ENCODE results near the gene PPP2R5D.

Gene PPP2R5D

GRCh38 chr6:42963855-42964605 lies 20.3 kb upstream of the PPP2R5D start:
- DNase-seq = peak; percentile 90

GRCh38 chr6:42966571-42966970 lies 17.8 kb upstream of the PPP2R5D start:
- no peak for DNase-seq

GRCh38 chr6:42967228-42967627 lies 17.1 kb upstream of the PPP2R5D start:
- no peak for DNase-seq

DNA sequence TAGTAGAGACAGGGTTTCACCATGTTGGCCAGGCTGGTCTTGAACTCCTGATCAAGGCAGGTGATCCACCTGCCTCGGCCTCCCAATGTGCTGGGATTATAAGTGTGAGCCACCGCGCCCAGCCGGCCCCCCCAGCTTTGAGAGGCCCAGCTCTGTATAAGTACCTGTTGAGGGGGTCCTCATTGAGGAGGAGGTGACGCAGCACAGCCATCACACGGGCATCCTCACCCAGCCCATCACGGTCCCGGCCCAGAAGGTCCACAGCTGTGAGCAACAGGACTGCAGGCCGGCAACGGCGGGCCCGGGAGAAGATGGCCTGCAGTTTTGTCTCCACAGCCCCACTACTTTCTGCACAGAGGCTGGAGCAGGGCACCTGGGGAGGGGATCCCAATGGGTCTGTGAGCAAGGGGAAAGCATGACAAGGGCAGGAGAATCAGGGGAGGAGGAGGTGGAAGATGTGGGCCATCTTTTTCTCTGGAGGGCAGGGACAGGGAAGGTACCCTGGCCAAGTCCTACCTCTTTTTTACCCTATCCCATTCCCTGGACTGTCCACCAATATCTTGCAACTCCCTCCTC lies 16.2 kb upstream of the PPP2R5D start:
- DNase-seq = no peak

DNA sequence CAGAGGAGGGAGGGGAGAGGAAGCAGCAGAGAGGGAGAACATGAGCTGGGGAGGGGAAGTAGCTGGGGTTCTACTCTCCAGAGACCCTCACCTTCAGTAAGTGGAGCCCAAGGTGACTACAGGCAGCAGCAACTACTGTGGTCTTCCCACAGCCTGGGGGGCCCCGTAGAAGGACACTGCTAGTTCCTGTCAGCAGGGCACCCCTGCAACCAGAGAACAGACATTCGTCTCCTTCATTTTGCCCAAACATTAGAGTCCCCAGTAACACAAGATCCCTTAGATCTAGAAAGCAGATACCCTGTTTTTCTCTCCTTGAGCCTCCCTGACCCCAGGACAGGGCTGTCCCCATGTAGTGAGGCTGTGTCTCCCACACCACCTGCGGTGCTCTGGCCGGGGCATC lies 15.6 kb upstream of the PPP2R5D start:
- DNase-seq = no peak

DNA sequence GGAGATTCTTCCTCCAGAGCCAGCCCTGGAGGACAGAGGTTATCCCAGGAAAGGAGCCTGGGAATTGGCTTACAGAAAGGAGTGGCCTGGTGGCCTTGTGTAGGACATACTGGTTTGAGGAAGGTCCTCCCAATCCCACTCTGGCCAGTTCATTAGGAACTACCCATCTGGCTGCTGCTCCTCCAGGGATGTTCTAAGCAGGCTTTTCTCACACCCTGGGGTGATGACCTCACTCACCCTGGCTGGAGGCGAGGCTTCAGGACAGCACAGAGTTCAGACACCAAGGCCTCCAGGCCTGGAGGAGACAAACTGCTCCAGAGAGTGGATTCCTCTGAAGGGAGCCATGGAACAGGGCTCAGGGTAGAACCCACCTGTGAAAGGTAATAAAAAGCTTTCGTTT lies 14.9 kb upstream of the PPP2R5D start:
- no peak for DNase-seq

DNA sequence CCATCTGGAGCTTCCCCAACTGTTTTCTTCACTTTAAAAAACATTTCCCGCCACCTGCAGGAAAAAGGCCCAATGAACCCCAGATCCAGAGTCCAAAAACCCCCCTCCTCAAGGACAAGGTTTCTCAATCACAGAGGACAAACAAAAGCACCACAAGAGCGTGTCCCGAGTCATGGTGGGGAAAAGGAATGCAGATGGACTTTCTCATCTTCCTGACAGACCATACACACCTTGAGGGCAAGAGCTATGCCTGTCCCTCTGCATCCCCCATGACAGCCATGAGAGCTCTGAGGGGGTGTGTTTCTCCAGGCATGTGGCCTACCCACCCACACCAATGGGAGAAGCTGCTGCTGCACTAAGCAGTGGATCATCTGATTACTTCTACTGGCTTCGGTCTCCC lies 14.4 kb upstream of the PPP2R5D start:
- no peak for DNase-seq

- DNase-seq = peak; percentile 68
Measured at GRCh38 chr6:42970871-42971612, 13.3 kb upstream of the PPP2R5D start.

DNA sequence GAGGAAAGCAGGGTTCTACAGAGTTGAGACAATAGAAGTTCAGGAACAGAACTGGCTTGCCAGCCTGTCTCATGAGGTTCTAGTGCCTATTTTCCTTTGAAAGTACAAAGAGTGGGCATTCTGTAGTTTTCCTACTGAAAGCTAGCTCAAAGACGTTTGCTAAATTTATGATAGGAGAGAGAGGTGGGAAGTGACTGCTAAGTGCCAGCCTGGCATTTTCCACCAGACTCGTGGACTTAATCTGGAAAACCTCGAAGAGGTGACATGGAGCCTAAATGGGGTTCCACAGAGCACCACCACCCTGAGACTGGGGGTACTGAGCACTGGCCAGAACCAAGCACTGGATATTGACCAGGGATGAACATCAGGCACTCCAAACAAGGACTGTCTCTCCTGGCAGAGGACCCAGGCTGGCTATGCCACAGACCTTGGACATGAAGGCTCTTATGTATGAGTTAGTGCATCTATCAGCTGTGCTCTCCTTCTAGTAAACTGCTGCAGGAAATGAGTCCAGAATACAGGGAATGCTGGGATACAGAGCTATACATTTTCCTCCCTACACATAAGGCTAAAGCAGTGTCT lies 12.5 kb upstream of the PPP2R5D start:
- no peak for DNase-seq

GRCh38 chr6:42973926-42974325 lies 10.4 kb upstream of the PPP2R5D start:
- DNase-seq = no peak

GRCh38 chr6:42974919-42975505 lies 9.4 kb upstream of the PPP2R5D start:
- no peak for DNase-seq

- DNase-seq = peak; percentile 77
Measured at GRCh38 chr6:42978487-42978838, 5.9 kb upstream of the PPP2R5D start.

GRCh38 chr6:42978839-42979522 lies 5.4 kb upstream of the PPP2R5D start, which contains the start of gene PEX6:
Gene PEX6 (minus strand): TSS chr6:42979181. CDS start chr6:42979150, 31 bp downstream.
- peak; percentile 97 for DNase-seq

DNA sequence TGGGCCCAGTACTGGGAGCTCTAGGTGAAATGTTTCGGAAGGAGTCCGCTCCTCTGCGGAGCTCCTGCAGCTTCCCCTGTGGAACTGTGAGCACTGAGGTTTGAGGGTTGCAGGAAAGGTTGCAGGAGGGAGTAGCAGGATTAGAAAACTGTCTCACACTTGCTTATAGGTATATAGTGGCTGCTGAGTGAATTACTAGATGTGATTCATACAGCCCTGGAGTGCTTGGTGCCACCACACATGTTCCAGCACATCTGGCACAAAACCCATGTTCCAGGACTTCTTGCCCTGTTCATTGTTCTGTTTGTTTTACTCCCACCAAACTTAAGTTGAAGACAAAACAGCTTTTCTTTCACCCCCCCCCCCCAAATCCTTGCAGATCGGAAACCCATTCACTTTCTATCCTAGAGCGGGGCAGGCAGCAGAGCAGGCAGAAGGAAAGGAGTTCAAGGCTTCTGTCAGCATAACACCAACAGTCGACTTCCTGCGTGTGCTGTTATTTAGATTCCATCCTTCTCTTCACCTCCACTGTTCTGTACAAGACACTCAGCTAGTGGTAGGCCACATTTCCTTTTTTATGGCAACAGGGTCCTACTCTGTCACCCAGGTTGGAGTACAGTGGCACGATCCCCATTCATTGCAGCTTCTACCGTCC lies 4.7 kb upstream of the PPP2R5D start:
- DNase-seq = no peak

DNA sequence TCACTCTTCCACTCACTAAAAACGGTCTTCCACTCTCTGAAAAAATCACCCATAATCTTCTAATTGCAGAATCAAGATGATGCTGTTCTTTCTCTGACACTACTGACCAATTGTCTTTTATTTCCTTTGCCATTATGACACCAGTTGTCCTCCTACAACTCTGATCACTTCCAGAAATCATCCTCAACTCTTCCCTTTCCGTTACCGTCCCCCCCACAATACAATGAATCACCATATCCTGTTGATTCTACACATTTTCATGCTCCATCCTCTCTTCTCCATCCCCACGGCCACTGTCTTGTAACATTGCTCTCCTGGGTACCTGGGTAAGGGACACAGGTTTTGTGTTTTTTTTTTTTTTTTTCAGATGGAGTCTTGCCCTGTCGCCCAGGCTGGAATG lies 2.5 kb upstream of the PPP2R5D start:
- no peak for DNase-seq

GRCh38 chr6:42984924-42985475 lies 630 bp downstream of the PPP2R5D start:
- DNase-seq = peak; percentile 64

GRCh38 chr6:42987533-42988451 lies 3.4 kb downstream of the PPP2R5D start:
- no peak for DNase-seq

DNA sequence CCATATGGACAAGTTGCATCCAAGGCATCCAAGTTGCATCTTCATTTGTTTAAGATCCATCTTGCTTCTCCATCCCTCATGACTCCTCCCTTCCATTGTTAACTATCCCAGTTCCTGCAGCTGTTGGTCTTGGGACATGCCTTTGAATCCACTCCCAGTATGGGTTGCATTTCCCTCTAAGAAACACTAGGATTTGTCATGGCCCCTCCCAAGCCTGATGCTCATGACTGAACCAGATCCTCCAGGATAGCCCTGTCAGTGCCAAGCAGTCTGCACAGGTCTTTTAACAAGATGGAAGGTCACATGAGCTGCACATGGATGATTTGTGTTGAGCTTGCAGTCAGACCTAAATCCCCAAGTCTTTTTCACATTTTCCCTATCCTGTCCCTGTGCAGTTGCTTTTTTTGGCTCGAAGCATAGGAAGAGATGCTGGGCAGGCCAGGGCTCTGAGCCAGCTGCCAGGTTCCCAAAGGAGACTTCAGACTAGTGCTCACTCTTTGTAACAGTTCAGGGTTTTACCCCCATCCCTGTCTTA lies 4.2 kb downstream of the PPP2R5D start:
- no peak for DNase-seq

GRCh38 chr6:42989923-42990322 lies 5.6 kb downstream of the PPP2R5D start:
- no peak for DNase-seq

GRCh38 chr6:42993445-42993844 lies 9.1 kb downstream of the PPP2R5D start:
- no peak for DNase-seq
